Inferior parietal cortex (tissue), 1 donor: ENCODE results near the gene CSPG4.
"Not testable (repeated sequence)": the region's sequence is repeated elsewhere in the genome, so short reads cannot be mapped to it uniquely, and the experiment has no call there.

ENCODE experiments used
- DNase-seq: peaks from one replicate; pipeline ENCODE4 v3.0.0-alpha.2; 2016; ENCODE audit errors: extremely low spot score

CSPG4 gene

GRCh38 chr15:75703440-75704262 lies 9.0 kb downstream of the CSPG4 start:
- DNase-seq = not testable (repeated sequence)

GRCh38 chr15:75702436-75702835 lies 10.2 kb downstream of the CSPG4 start:
- no peak for DNase-seq

- not testable (repeated sequence) for DNase-seq
These were observed 11.3 kb downstream of the CSPG4 start for GRCh38 chr15:75701071-75702003.

- DNase-seq = not testable (repeated sequence)
These were observed 12.4 kb downstream of the CSPG4 start for GRCh38 chr15:75699961-75700874.

GRCh38 chr15:75699517-75699916 lies 13.1 kb downstream of the CSPG4 start:
- not testable (repeated sequence) for DNase-seq

- not testable (repeated sequence) for DNase-seq
These were observed 14.5 kb downstream of the CSPG4 start for GRCh38 chr15:75697974-75698747.

GRCh38 chr15:75697523-75697922 lies 15.1 kb downstream of the CSPG4 start:
- no peak for DNase-seq

GRCh38 chr15:75696854-75697259 lies 15.8 kb downstream of the CSPG4 start:
- DNase-seq = no peak

GRCh38 chr15:75696311-75696720 lies 16.3 kb downstream of the CSPG4 start:
- no peak for DNase-seq

GRCh38 chr15:75695634-75696310 lies 16.9 kb downstream of the CSPG4 start:
- DNase-seq = no peak

- no peak for DNase-seq
These were observed 17.4 kb downstream of the CSPG4 start for GRCh38 chr15:75695220-75695619.

GRCh38 chr15:75694241-75695182 lies 18.1 kb downstream of the CSPG4 start:
- peak; percentile 71 for DNase-seq

GRCh38 chr15:75693501-75694240 lies 19.0 kb downstream of the CSPG4 start:
- no peak for DNase-seq

- DNase-seq = not testable (repeated sequence)
These were observed 19.6 kb downstream of the CSPG4 start for GRCh38 chr15:75693028-75693427.

- DNase-seq = not testable (repeated sequence)
These were observed 20.3 kb downstream of the CSPG4 start for GRCh38 chr15:75692311-75692710.

- not testable (repeated sequence) for DNase-seq
These were observed 23.2 kb downstream of the CSPG4 start for GRCh38 chr15:75689429-75689828.

- no peak for DNase-seq
These were observed 23.8 kb downstream of the CSPG4 start for GRCh38 chr15:75688831-75689230.

- no peak for DNase-seq
These were observed 24.4 kb downstream of the CSPG4 start for GRCh38 chr15:75688278-75688557.
